GM10266 (cell line): Measurements from ENCODE around the gene HSPG2.
"Not testable (repeated sequence)": the region's sequence is repeated elsewhere in the genome, so short reads cannot be mapped to it uniquely, and the experiment has no call there.

ENCODE experiments used
- DNase-seq: peaks from one replicate; pipeline ENCODE4 v3.0.0; 2012; ENCODE audit errors: extremely low spot score
- TF ChIP-seq, protein P1 (sequence below): IDR thresholded peaks from 2 replicates; pipeline ENCODE4 v1.5.1; 2012; ENCODE audit warnings: mild to moderate bottlenecking, low read depth; ENCODE audit not compliant: control insufficient read depth, insufficient read depth; ENCODE audit errors: missing control alignments

The HSPG2 gene

DNA sequence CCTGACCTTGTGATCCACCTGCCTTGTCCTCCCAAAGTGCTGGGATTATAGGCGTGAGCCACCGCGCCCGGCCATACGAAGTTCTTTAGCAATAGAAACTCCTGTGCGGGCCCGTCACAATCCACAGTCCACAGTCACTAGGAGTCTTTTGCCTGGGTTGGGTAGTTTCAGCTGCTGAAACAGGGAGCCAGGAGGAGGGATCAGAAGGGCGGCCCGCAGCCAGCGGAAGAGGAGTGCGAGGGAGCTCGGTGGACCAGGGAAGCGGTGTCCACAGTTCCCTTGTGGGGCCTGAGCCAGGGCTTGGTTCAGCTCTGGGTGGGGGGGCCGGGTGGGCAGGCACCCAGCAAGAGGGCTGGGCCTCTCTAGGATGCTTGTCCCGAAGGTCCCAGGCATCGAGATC is 17.9 kb upstream of the HSPG2 start:
- TF ChIP-seq, protein P1, sequence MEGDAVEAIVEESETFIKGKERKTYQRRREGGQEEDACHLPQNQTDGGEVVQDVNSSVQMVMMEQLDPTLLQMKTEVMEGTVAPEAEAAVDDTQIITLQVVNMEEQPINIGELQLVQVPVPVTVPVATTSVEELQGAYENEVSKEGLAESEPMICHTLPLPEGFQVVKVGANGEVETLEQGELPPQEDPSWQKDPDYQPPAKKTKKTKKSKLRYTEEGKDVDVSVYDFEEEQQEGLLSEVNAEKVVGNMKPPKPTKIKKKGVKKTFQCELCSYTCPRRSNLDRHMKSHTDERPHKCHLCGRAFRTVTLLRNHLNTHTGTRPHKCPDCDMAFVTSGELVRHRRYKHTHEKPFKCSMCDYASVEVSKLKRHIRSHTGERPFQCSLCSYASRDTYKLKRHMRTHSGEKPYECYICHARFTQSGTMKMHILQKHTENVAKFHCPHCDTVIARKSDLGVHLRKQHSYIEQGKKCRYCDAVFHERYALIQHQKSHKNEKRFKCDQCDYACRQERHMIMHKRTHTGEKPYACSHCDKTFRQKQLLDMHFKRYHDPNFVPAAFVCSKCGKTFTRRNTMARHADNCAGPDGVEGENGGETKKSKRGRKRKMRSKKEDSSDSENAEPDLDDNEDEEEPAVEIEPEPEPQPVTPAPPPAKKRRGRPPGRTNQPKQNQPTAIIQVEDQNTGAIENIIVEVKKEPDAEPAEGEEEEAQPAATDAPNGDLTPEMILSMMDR: no peak
- DNase-seq: no peak

- TF ChIP-seq, protein P1: no peak
- no peak for DNase-seq
Measured at GRCh38 chr1:21952786-21953520, 15.8 kb upstream of the HSPG2 start.

DNA sequence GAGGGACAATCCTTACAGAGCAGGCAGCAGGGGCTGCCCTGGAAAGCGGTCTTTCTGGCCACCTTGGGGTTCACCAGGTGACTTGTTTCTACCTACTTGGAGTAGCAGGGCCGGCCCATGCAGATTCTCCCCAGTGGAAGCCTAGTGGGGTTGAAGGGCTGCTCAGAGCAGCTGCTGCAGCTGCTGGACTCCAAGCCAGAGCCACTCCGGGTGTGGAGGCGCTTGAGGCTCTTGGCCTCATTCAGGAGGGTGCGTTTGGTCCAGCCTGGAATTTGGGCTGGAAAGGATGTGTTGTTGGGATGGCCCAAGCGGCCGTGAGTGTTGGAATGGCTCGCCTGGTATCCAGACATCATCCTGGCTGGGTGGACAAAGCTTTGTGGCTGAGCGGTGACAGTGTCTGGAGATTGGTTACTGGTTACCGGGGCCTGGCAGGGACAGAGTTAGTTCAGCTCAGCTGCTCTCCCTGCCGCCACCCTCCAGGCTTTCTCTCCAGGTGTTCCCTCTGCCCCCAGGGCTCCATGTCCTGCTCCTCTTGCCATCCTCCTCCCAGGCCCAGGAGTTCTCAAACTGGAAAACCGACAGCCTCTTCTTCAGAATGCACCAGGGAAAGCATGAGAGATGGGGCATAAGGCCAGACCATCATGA is 14.2 kb upstream of the HSPG2 start:
- DNase-seq: no peak
- TF ChIP-seq, protein P1: no peak

- DNase-seq: no peak
- TF ChIP-seq, protein P1: no peak
Measured at GRCh38 chr1:21950734-21951133, 13.6 kb upstream of the HSPG2 start.

- TF ChIP-seq, protein P1: no peak
- no peak for DNase-seq
Measured at GRCh38 chr1:21946836-21947587, 9.9 kb upstream of the HSPG2 start.

DNA sequence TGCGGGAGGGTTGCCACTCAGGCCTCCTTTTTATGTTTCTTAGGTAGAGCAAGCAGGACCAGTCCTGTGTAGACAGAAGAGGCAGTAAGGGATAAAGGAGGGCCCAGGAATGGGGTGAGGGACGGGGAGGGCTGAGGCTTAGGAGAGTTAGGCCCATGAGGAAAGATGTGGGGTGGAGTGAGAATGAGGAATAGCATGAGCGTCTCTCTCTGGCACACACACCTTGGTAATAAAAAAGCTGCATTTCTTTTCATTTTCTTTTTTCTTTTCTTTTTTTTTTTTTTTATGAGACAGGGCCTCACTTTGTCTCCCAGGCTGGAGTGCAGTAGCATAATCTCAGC is 7.6 kb upstream of the HSPG2 start:
- no peak for DNase-seq
- TF ChIP-seq, protein P1: no peak

DNA sequence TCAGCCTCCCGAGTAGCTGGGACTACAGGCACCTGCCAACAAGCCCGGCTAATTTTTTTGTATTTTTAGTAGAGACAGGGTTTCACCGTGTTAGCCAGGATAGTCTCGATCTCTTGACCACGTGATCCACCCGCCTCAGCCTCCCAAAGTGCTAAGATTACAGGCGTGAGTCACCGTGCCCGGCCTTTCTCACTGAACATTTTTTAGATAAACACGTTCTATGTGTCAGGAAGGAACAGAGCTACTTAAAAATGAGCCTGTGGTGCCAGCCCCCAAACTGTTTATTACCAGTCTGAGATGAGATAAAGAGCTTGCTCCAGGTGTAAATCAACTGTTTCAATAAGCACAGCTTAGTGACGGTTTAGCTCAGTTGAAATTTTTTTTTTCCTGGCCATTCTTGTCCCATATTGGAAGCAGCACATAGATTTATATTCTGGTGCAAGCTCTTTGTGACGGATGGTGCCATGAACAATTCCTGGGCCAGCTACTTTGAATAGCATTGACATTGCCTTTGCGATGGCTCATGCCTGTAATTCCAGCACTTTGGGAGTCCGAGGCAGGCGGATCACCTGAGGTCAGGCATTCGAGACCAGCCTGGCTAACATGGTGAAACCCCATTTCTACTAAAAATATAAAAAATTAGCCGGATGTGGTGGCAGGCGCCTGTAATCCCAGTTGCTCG is 6.0 kb upstream of the HSPG2 start:
- DNase-seq: not testable (repeated sequence)
